ENCODE results near the gene ARMC9.

GRCh38 chr2:231163011-231163410 lies 35.4 kb upstream of the ARMC9 start:
- TF ChIP-seq CTCF (IDR thresholded peaks at IDR 0.05) (no peak), POLR2A (IDR thresholded peaks at IDR 0.05) (no peak)

Measured in heart left ventricle (tissue), 13 donors.